RWPE2 (cell line): ENCODE measurements around the gene CHGA.

Experiments used
- ATAC-seq: fragments of 200-7000 bp; cut with Tn5 transposase; 3 replicates; pipeline ENCODE4 v1.9.1; 2021; ENCODE audit warnings: low read depth
- DNase-seq: peaks from one replicate; pipeline ENCODE4 v3.0.0-alpha.2; 2020; ENCODE audit warnings: low spot score
- H3K27ac ChIP-seq: fragments of 450-650 bp; 2 replicates; pipeline ENCODE4 v1.5.1; 2017; ENCODE audit warnings: mild to moderate bottlenecking; ENCODE audit not compliant: poor library complexity, severe bottlenecking
- H3K27me3 ChIP-seq: fragments of 250-450 bp; sonication (Bioruptor Pico); 2 replicates; pipeline ENCODE4 v1.5.1; 2021; ENCODE audit warnings: mild to moderate bottlenecking, moderate library complexity; ENCODE audit not compliant: insufficient read depth, poor library complexity, severe bottlenecking
- H3K36me3 ChIP-seq: fragments of 250-450 bp; sonication (Bioruptor Pico); 2 replicates; pipeline ENCODE4 v1.5.1; 2020; ENCODE audit warnings: low read depth, mild to moderate bottlenecking, moderate library complexity
- H3K4me1 ChIP-seq: fragments of 250-450 bp; sonication (Bioruptor Pico); 2 replicates; pipeline ENCODE4 v1.5.1; 2021; ENCODE audit warnings: mild to moderate bottlenecking, moderate library complexity; ENCODE audit not compliant: insufficient read depth, poor library complexity, severe bottlenecking
- H3K4me3 ChIP-seq: fragments of 250-450 bp; sonication (Bioruptor Pico); 2 replicates; pipeline ENCODE4 v1.5.1; 2021; ENCODE audit warnings: mild to moderate bottlenecking, moderate library complexity; ENCODE audit not compliant: severe bottlenecking
- H3K9me3 ChIP-seq: fragments of 250-450 bp; sonication (Bioruptor Pico); 2 replicates; pipeline ENCODE4 v1.5.1; 2021; ENCODE audit warnings: mild to moderate bottlenecking, moderate library complexity; ENCODE audit not compliant: severe bottlenecking
- TF ChIP-seq, protein P1 (sequence below): fragments of 450-650 bp; IDR thresholded peaks from one replicate; pipeline ENCODE4 v1.5.1; 2017; ENCODE audit warnings: mild to moderate bottlenecking, moderate library complexity; ENCODE audit not compliant: poor library complexity, severe bottlenecking

The CHGA gene

DNA sequence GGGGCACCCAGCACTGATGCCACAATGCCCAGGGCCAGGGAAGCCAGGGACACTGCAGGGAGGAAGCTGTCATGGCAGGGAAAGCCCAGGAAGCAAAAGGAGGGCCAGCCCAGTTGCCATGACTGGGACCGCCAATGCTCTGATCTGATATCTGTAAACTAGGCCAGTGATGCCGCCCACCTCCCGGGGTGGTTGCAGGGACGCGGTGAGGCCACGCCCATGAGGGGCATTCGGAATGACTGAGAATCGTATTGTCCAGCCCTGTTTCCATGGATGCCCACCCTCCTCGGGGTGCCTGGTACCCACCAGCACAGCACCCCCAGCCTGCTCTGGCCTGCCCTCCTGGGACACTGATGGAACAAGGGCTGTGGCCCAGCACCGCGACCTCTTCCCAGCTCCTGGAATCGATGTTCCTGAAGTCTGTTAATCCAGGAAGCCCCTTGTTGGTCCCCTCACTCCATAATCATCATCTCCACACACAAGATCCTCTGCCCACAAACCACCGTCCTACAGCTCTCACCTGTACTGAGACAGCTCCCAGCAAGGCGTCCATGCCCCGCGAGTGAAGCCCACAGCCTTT is 48.7 kb downstream of the CHGA start:
- H3K27ac ChIP-seq: no peak overlapping the region
- H3K9me3 ChIP-seq: no peaks in the 10 kb centered on the region
- no peak overlapping the region for H3K4me3 ChIP-seq
- TF ChIP-seq, protein P1, sequence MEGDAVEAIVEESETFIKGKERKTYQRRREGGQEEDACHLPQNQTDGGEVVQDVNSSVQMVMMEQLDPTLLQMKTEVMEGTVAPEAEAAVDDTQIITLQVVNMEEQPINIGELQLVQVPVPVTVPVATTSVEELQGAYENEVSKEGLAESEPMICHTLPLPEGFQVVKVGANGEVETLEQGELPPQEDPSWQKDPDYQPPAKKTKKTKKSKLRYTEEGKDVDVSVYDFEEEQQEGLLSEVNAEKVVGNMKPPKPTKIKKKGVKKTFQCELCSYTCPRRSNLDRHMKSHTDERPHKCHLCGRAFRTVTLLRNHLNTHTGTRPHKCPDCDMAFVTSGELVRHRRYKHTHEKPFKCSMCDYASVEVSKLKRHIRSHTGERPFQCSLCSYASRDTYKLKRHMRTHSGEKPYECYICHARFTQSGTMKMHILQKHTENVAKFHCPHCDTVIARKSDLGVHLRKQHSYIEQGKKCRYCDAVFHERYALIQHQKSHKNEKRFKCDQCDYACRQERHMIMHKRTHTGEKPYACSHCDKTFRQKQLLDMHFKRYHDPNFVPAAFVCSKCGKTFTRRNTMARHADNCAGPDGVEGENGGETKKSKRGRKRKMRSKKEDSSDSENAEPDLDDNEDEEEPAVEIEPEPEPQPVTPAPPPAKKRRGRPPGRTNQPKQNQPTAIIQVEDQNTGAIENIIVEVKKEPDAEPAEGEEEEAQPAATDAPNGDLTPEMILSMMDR: no peak
- DNase-seq: no peak
- no peaks in the 10 kb centered on the region for H3K27me3 ChIP-seq
- H3K36me3 ChIP-seq: peaks cover 2% of the 10 kb centered on the region
- peaks cover 13% of the 10 kb centered on the region for H3K4me1 ChIP-seq
- no peak for ATAC-seq

DNA sequence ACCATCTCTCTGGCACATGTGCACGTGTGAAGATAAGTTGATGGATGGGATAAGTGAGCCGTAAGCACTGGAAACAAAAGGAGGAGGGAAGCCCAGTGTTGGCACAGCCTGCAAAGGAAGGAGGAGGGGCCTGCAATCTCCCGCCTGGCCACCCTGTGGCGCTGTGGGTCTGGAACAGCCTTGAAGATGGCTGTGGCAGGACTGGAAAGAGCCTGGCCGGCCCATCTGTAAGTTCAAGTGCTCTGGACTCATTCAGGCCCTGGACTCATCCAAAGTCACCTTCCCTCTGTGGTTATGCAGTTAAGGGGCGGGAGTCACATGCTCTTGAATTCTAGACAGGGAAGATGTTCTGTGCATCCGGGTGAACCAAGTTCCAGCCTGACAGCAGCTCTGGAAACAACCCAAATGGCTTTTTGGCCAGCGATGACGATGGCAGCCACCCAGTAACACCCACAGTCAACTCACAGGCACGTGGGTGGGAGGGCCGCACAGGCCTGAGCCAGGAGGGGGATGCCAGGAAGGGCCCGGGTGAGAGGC is 50.4 kb downstream of the CHGA start:
- peak overlapping the region; percentile 50 for H3K27ac ChIP-seq
- DNase-seq (no peak), ATAC-seq (peak; percentile 55)
- TF ChIP-seq, protein P1: peak; percentile 91
- peaks cover 13% of the 10 kb centered on the region for H3K4me1 ChIP-seq
- peaks cover 17% of the 10 kb centered on the region for H3K36me3 ChIP-seq
- H3K4me3 ChIP-seq: no peak overlapping the region
- H3K27me3 ChIP-seq: no peaks in the 10 kb centered on the region
- peaks cover 4% of the 10 kb centered on the region for H3K9me3 ChIP-seq

DNA sequence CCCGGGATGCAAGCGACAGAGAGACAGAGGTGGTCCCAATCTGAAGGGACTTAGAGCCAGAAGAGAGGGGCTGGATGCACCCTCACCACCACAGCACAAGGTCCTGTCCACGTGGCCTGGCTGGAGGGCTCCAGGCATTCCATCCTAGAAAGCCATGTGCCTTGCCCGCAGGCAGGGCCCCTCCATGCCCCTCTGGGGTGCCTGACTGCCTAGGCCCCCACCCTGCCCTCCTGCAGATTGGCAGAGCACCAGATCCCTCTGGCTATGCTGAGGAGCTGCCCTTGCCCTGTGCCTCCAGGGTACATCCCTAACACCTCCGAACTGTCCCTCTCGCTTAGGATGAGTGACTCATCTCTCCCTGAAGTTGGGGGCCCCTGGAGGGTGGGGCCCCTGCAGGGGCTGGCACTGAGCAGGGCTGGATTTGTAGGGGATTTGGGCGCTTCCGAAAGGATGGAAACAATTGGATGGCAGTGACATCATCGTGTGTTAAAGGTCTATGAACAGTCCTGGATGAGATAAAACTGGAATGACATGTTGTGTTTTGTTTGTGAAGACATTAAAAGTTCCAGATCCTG is 50.9 kb downstream of the CHGA start:
- H3K27ac ChIP-seq: peak overlapping the region; percentile 50

DNA sequence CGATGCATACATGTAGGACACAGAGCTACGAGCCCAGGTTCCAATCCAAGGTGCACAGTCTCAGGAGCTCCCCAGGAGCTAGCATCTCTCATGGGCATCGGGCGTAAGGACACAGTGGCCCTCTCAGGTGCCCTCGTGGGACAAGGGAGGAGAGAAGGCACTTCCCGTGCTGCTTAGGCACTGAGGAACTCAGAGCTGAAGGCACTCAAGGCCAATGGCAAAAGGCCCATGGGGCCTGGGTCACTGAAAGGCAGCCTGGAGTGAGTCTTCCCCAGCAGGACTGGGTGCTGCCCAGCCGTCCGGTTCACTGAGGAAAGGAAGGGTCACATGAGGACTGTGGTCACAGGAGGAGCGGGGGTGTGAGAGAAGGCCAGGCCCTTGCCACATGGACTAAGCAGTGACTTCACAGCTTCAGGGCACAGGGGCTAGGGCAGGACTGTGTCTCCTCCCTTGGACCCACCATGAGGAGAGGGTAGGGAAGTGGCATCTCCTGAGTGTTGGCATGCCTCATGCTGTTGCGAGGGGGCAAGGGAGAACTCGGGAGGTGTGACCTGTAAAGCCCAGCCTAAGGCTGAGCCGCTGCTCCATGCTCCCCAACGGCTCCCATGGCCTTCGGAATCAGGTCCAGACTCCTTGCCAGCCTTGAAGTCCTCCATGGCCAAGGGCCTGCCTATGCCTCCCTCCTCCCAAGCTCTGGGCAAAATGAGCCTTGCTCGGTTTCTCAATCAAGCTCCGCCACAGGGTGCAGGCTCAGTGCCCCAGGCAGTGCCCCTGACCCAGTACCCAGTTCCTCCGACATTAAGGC is 51.8 kb downstream of the CHGA start:
- DNase-seq (peak; percentile 62), ATAC-seq (peak; percentile 5; the same call in 1 of the 3 replicates)
- H3K27me3 ChIP-seq: no peaks in the 10 kb centered on the region
- H3K9me3 ChIP-seq: peaks cover 11% of the 10 kb centered on the region
- H3K36me3 ChIP-seq: peaks cover 20% of the 10 kb centered on the region
- peak overlapping the region; percentile 50 for H3K27ac ChIP-seq
- H3K4me1 ChIP-seq: peaks cover 13% of the 10 kb centered on the region
- TF ChIP-seq, protein P1: no peak
- H3K4me3 ChIP-seq: no peak overlapping the region

More for the DNA sequence above, 50.9 kb downstream of the CHGA start:
- DNase-seq: no peak
- Histone ChIP-seq H3K4me3 (no peak overlapping the region), H3K4me1 (peaks cover 13% of the 10 kb centered on the region), H3K9me3 (peaks cover 8% of the 10 kb centered on the region), H3K36me3 (peaks cover 20% of the 10 kb centered on the region), H3K27me3 (no peaks in the 10 kb centered on the region)
- peak; percentile 53 for ATAC-seq
- TF ChIP-seq, protein P1: no peak
